Activated CD8-positive, alpha-beta memory T cell treated with anti-CD3 and anti-CD28 coated beads for 1 hour (primary cell): ENCODE data around the gene BSN.

Experiments used
- DNase-seq, 2 donors: peaks; one replicate each; pipeline ENCODE4 v3.0.0-alpha.2; 2020; ENCODE audit warnings: low read depth in 1 of 2; ENCODE audit errors: extremely low read depth in 1 of 2

BSN gene

GRCh38 chr3:49553692-49554632 lies at the start of gene BSN:
TSS of gene BSN (plus strand) at chr3:49554477. CDS start at chr3:49554603, 126 bp downstream.
- peak; percentile 74 to 86 for DNase-seq

- DNase-seq, result no peak
These were observed 47.4 kb upstream of the BSN start for GRCh38 chr3:49506906-49507305.

GRCh38 chr3:49509028-49509561 lies 45.2 kb upstream of the BSN start:
- no peak for DNase-seq

GRCh38 chr3:49511639-49512038 lies 42.6 kb upstream of the BSN start:
- no peak for DNase-seq

GRCh38 chr3:49512781-49513355 lies 41.4 kb upstream of the BSN start:
- no peak for DNase-seq

- no peak for DNase-seq
These were observed 40.7 kb upstream of the BSN start for GRCh38 chr3:49513494-49514124.

- DNase-seq, result no peak
These were observed 36.3 kb upstream of the BSN start for GRCh38 chr3:49518016-49518415.

- no peak for DNase-seq
These were observed 35.8 kb upstream of the BSN start for GRCh38 chr3:49518441-49518840.

- DNase-seq, result no peak
These were observed 35.0 kb upstream of the BSN start for GRCh38 chr3:49519296-49519695.

GRCh38 chr3:49519916-49520385 lies 34.3 kb upstream of the BSN start:
- DNase-seq, result no peak

- DNase-seq, result no peak
These were observed 30.2 kb upstream of the BSN start for GRCh38 chr3:49523756-49524747.

GRCh38 chr3:49529567-49529966 lies 24.7 kb upstream of the BSN start:
- DNase-seq, result no peak

- DNase-seq, result no peak
These were observed 24.0 kb upstream of the BSN start for GRCh38 chr3:49530231-49530630.

GRCh38 chr3:49530701-49531100 lies 23.6 kb upstream of the BSN start:
- DNase-seq, result no peak

GRCh38 chr3:49531218-49531617 lies 23.1 kb upstream of the BSN start:
- no peak for DNase-seq

- DNase-seq, result no peak
These were observed 22.6 kb upstream of the BSN start for GRCh38 chr3:49531715-49532114.

- no peak for DNase-seq
These were observed 21.2 kb upstream of the BSN start for GRCh38 chr3:49533031-49533430.

GRCh38 chr3:49533786-49534519 lies 20.3 kb upstream of the BSN start:
- DNase-seq, result no peak

GRCh38 chr3:49534581-49535441 lies 19.5 kb upstream of the BSN start:
- DNase-seq, result no peak
